DMS114 treated with DMSO at 0.1 percent for 48 hours (cell line): Measurements from ENCODE around the gene CHST11.

ENCODE experiments used
- DNase-seq: peaks from one replicate; lab custom pipeline; 2025; ENCODE audit not compliant: unreplicated experiment; lab: John Stamatoyannopoulos, UW

The CHST11 gene

DNA sequence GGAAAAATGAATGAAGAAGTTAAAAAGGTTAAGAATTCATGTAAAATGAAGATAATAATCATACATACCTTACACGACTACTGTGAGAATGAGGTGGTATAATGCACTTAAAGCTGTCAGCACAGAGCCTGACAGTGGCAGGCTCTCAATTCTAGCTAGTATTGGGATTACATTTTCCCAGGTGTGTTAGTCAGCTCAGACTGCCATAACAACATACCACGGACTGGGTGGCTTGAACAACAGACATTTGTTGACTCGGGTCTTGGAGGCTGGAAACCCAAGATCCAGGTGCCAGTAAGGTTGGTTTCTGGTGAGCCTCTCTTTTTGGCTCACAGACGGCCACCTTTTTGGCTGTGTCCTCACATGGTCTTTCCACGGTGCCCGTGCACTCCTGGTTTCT lies 167.8 kb downstream of the CHST11 start:
- no peak for DNase-seq

DNA sequence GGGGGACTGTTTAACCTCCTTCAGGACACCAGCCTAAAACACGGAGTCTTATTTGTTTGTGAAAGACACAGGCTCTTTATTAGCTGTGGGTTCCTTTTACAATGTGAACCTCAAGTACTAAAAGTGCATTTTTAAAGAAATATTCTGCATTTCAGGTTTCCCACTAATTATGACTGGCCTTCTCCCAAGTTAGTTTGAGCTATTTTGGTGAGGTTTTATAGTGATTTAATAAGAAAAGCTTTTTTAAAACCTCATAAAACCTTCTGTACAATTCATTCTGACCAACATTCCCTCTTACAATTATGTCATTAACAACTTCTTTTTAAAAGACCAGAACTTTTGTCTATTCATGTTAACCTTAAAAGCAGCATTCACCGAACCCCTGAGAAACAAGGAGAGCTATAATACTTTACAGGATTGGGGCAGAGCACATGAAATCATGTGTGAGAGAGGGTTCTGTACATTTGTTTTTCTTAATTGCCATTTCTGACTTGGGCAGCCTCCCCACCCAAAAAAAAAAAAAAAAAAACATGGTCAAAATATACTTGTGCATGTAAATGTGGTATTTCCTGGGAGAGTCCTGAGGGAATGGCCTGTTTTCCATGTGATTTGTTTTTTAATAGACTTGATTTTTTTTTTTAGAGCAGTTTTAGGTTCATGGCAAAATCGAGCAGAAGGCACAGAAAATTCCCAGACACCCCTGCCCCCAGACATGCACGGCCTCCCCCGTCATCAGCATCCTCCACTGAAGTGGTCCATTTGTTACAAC lies 169.5 kb downstream of the CHST11 start:
- no peak for DNase-seq

DNA sequence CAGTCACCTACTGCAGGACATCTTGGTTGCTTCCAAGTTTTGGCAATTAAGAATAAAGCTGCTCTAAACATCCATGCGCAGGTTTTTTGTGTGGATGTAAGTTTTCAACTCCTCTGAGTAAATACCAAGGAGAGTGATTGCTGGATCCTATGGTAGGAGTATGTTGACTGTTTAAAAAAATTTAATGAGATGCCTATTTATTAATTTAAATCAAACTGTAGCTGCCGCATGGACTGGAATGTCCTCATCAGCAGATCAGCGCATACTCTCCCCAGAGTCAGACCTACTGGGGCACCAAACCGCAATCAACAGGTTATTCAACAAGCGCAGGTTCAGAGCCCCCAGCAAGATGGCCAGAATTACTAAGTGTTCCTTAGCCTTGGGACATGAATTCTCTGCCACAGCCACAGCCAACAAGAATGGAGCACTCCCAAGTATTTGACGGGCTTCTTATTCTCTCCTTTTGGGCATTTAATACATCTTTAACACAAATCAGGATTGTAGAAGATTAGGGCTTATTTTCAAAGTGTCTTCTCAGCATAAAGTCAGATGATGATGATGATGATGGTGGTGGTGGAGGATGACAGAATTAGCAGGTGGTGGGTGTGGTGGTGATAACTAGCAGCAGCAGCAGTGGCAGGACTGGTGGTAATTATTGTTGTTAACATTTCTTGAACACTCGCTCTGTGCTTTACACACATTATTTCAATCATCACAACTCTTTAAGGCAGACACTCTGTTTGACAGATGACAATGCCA lies 170.7 kb downstream of the CHST11 start:
- DNase-seq = no peak

DNA sequence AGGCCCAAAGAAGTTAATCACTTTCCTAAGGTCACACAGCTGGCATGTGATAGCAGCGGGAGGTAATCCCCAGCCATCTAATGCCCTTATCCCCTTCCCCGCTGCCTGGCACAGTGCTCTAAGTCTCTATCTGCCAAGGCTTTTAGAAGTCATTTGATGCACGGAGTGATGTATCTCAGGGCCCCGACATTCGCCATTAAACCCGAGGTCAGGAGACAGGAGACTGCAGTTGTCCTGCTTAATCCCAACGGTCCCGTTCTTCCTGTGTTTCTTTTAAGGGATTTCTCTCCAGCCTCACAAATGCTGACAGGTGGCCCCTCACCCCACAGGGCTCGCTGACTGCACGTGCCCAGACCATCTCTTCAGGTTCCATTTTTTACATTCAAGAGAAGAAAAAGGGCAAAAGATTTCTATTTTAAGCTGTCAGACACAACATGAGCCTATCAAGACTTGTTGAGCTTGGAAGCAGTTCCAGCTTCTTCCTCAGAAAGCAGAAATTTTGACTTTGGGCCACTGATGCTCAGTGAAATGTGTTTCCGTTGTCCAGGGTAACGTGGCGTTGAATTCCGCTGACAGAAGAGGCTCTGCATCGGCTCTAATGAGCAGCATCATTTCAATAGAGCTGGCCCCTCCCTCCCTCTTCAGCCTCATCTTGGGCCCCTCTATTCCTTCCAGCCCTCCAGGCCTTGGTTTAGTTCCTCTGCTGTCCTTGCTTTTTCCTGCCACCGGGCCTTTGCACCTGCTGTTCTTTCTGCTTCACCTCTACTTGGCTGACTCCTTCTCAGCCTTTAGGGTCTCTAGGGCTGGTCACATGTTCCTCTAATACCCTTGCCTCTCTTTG lies 171.5 kb downstream of the CHST11 start:
- no peak for DNase-seq

DNA sequence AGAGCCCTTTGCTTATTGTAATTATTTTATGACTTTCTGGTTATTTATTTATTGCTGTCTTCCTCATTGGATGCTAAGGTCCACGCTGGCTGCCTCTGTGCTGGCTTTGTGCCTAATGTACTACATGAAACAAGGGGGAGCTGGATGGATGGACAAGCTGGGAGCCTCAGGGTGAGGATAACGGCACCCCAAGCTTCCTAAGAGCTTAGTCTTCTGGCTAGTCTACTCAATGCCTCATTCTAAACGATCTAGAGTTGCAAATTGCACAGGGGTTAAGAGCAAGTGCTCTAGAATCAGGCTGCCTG lies 172.0 kb downstream of the CHST11 start:
- no peak for DNase-seq

DNA sequence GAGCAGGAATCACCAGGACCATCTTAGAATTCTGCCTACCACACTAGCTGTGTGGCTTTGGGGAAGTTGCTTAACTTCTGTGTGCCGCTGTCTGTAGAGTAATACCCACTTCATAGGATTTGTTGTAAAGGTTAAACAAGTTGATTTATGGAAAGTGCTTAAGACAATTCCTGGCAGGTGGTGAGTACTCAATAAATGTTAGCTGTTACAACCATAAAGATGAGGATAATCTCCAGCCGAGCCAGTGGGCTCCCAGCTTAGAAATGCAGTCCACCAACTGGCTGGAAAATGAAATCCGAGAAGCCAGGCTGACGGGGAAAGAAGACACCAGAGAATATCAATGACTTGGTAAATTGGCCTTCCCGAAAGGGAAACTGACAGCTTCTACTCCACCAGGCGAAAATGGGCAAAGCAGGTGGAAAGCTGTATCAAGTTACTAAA lies 173.5 kb downstream of the CHST11 start:
- DNase-seq = no peak

DNA sequence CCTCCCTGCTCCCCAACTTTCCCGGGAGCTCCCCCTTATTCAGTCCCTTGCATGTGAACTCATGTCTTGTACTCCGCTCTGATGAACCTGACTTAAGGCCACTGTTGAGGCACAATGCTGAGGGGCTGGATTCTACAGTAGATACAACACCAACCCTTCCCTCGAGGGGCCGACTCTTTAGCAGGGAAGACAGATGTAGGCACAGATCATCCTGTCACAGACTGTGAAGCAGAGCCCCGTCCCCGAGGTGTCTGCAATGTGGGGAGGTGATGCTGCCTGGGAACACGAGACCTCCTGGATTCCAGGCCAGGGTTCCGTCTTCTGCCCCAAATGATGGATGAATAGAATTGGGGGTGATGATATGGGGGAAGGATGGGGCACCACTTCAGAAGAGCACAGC lies 175.1 kb downstream of the CHST11 start:
- no peak for DNase-seq

DNA sequence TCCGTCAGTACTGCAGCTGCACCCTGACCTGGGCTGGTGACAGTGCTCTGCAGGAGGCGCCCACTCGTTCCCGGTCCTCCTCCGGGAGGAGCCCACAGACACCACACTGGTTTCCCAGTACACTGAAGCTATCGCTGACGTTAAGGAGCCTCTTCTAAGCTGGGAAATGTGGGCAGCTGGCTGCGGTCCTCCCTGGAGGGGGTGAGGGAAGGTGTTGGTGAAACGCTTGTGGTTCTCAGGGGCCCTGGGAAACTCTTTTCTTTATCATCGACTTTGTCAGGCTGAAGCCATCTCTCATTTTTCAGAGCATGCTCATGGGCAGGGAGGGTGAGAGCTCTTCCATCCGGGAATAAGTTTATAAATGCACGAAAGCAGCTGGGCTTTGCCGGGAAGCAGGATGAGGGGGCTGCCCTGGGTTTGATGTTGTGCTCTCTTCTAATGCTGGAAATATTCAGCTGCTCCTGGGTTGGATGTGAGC lies 176.0 kb downstream of the CHST11 start:
- DNase-seq = no peak

DNA sequence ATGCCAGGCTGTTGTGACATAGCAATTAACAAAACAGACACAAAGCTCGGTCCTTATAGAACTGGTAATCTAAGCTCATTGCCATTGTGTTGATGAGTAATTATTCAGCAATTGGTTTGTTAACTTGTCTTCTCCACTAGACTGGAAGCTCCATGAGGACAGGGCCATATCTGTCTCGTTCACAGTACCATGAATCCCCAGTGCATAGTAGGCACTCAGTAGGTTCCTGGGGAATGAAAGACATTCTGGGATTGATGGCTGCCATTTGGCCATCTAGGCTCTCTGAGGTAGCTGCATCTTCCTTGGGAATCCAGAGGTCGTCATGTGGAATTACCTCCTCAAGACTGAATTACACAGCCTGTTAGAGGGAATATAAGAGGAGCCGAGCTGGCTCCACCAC lies 177.3 kb downstream of the CHST11 start:
- DNase-seq = no peak

DNA sequence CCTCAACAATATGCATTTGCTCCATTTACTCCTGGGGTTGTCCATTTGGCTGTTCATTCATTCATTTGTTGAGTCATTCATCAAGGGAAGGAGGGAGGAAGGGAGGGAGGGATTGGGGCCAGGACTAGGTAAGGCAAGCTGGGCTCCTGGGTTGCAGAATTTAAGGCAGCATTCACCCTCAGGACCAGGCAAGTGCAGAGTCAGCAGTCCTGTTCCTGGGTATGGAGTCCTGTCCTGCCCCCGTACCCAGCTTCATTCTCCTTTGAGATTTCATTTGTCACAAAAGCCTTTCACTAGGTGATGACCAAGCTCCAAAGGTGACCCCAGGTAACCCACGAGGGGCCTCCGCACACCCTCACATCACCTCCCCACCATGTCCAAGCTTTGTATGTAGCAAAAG lies 178.1 kb downstream of the CHST11 start:
- DNase-seq = no peak

DNA sequence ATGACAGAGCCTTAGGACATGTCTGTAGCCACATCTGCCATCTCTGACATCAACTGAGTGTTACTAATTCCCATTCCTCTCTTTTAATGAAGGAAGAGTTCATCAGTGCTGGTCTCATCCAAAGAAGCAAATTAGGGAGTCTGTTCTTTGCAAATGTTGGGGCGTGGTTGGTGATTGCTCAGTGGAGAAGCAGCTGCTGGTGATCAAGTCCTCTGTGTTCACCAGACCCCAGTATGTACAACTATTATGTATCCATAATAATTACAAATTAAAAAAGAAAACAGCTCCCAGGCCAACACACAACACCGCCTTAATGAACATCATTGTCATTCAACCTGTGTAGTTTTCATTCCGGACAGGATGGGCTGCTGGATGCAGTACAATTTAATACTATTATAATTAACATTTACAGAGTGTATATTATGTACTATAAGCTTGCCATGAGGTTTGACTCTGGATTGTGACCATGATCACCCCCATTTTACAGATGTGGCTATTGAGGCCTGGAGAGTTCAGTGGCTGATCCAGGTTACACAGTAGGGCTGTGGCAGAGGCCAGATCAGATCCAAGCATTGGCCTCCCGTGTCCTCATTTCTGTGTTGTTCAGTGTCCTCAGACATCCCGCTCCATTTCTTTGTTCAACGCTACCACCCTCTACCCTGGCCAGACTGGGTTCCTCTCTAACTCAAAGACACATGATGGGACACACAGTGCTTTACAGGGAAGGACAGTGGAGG lies 179.0 kb downstream of the CHST11 start:
- DNase-seq = no peak

DNA sequence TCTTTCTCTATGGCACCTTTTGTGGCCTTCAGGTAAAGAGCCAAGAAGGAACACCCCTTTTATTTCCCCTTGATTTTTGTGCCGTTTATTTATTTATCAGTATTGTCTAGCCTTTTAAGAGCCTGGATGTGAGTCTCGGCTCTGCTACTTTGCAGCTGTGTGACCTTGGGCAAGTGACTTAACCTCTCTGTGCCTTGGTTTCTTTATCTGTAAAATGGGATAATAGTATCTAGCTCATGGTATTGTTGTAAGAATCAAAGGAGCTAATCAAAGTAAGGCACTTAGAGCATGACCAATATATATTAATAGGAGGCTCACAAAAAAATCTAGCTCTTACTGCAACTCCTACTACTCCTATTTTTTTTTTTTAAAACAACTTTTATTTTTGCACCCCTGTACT lies 179.7 kb downstream of the CHST11 start:
- DNase-seq = no peak

DNA sequence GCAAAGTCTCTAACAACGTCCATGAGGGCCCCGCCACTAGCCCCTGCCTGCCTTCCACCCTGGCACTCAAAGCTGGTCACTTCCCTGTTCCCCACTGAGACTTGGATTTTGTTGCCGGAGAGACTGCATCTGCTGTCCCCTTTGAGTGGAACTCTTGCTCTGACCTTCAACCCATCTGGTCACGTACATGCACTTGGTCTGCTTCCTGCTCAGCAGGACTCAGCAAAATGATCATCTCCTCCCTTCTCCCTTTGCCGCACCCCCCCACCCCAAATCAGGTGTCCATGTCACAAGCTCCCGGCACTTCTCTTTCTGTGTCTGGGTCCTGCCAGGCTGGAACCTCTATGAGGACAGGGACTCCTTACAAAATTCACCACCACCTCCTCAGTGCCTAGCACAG lies 180.9 kb downstream of the CHST11 start:
- no peak for DNase-seq

DNA sequence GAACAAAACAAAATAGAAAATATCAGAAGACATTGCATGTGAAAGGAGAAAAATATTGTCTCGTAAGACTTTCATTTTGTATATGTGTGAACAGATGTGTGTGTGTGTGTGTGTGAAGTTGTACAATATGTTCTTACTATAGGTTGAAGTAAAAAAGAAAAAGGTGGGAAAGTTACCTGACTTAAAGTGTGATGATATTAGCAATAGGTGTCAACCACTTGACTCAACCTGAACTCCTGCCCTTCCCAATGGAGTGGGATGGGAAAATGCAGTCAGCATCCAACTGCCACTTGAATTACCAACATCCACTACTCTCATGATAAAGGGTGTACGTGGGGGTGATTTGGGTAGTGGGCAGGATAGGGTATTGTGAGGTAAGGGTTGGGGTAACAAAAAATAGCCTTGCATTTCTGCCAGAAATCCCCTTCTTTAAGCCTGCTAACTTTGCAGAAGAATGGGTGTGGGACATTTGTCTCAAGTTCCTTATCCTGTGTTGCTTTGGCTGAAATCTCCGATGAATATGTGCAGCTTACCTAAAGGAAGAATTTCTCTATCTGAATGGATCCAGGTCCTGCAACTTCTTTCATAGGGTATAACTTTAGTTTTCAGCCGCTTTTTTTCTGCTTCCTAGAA lies 181.6 kb downstream of the CHST11 start:
- DNase-seq = no peak

DNA sequence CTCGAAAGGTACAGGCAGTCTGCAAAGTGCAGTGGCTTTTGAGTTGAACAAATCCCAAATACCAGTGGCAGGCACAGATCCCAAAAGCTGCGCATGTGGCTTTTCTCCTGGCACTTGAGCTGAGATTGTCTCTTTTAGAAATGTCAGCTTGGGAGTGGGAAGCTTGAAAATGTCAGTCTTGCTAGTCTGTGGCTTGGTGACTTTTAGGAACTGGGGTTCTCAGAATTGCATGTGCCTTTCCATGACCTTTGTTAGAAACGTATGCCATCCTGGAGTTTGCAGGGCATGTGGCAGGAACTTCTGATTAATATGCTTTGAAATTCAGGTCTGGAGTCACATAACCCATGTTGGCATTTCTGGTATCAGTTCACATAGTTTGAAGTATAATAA lies 182.1 kb downstream of the CHST11 start:
- DNase-seq = no peak

DNA sequence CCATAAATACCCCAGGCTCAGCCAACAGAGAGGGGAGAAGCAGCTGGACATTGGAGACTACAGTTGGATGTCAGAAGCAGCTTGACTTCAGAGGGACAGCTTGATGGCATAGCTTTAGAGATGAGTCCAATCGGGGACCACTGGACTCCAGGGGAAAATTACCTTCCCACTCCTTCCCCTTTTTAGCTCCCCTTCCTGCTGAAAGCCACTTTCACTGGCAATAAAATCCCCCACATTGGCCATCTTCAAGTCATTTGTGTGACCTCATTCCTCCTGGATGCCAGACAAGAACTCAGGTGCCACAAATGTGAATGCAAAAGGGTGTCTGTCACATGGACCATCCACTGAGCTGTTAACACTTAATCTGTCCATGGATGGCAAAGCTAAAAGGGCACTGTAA lies 184.2 kb downstream of the CHST11 start:
- no peak for DNase-seq

DNA sequence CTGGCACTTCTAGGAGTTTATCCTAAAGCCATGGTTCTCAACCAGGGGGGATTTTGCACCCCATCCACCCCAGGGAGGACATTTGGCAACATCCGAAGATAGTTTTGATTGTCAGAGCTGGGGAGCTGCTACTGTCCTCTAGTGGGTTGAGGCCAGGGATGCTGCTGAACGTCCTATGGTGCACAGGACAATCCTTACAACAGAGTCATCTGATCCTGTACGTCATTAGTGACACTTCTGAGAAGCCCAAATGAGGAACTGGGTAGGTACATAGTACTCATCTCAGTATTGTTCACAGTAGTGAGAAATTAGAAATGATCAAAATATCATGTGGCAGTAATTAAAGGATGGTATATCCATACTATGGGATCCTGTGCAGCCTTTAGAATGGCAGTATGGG lies 185.1 kb downstream of the CHST11 start:
- no peak for DNase-seq

DNA sequence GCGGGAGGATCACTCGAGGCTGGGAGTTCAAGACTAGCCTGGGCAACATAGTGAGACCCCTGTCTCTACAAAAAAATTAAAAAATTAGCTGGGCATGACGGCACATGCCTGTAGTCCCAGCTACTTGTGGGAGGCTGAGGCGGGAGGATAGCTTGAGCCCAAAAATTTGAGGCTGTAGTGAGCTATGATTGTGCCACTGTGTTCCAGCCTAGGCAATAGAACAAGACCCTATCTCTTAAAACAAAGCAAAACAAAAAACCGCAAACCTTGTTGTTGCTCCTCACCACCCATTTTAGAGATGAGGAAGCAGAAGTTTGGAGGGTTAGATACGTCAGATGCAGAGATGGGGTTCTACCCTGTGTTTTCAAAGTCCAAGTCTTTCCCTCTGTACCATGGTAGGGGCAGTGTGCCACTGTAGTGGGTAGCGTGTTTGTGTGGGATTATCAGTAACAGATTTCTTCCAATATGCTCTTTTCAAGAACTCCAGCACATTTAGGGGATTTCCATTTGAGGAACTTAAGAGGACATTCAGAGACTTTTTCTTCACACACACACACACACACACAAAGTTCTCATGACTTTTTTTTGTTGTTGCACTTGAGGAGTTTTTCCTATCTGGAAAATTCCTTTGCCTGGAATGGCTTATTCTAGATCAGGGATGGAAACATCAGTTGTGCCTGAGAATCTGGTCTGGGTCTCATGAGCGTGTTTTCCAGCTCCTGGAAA lies 186.5 kb downstream of the CHST11 start:
- DNase-seq = no peak

DNA sequence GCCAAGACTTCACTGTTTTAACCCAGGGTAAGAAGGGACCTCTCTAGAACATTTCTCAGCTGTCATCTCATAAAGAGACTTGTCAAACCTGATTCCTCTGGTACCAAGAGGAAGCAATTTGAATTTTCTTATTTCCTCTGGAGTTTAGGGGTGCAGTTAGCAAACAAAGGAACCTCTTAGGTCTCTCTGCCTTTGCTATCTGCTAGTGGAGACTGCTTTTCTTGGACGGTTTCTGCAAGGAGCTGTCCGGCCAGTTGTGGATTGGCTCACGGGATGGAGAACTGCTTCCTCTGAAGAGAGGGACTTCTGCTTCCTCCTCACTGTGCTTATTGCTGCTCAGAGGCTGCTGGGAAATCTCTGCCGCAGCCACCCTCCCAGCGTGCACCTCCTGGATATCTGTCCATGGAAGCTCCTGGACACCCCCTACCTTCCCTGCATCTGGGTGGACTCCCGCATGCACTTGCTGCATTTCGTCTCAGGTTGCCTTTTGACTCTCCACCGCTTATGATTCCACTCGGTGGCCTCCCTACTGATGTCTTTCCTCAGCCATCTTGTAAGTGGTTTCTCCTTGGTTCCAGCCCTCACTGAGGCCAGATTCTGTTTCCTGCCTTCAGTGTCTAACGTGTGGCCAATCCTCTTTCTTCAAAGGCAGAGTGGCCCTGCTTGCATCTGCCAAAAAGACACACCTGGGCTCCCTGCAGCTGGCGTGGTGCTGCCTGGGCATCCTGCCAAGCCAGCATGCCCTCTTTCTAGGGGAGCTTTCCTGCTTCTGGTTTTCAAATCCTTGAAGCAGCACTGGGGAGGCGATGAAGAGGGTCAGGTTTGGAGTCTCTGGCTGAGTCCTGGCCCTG lies 187.3 kb downstream of the CHST11 start:
- no peak for DNase-seq
